K562 (cell line): ENCODE measurements around the gene GRHPR. TPM values are rescaled to one million over a fixed set of nuclear protein-coding genes. Genes with fewer than 3 reads are reported as not detected.

Source experiments
- ARID4B ChIP-seq: sonication (generic); formaldehyde crosslinking; IDR thresholded peaks from 2 replicates; pipeline ENCODE4 v1.8.0; 2022; ENCODE audit warnings: mild to moderate bottlenecking, missing genetic modification reagents
- BCL6 ChIP-seq: fragments of 250-450 bp; sonication (Bioruptor Pico); IDR thresholded peaks from 2 replicates; pipeline ENCODE4 v1.4.0; 2020
- CEBPZ ChIP-seq: fragments of 150-350 bp; IDR thresholded peaks from 2 replicates; pipeline ENCODE4 v1.6.1; 2014; ENCODE audit warnings: low read depth, mild to moderate bottlenecking, low read length, borderline replicate concordance
- CHD1 ChIP-seq: fragments of 200-600 bp; sonication (generic); IDR thresholded peaks from one replicate; pipeline ENCODE4 v1.6.1; 2012; ENCODE audit warnings: mild to moderate bottlenecking, moderate library complexity, low read length, inconsistent platforms
- HEY1 ChIP-seq: fragments of 250-450 bp; sonication (Bioruptor Pico); IDR thresholded peaks from 2 replicates; pipeline ENCODE4 v1.5.0; 2020; ENCODE audit warnings: mild to moderate bottlenecking, moderate library complexity, borderline replicate concordance
- MEIS2 ChIP-seq: fragments of 450-650 bp; IDR thresholded peaks from 2 replicates; pipeline ENCODE4 v1.6.1; 2014; ENCODE audit warnings: mild to moderate bottlenecking; ENCODE audit not compliant: partially characterized antibody
- RUNX1 ChIP-seq: sonication (generic); IDR thresholded peaks from 2 replicates; pipeline ENCODE4 v1.6.1; 2016; ENCODE audit warnings: antibody characterized with exemption, low read depth
- SMARCA4 ChIP-seq: fragments of 450-650 bp; IDR thresholded peaks from 2 replicates; pipeline ENCODE4 v1.6.1; 2016
- SRSF9 ChIP-seq: fragments of 200-400 bp; formaldehyde crosslinking; IDR thresholded peaks from 2 replicates; pipeline ENCODE4 v1.6.1; 2017; ENCODE audit warnings: low read depth, low read length, borderline replicate concordance
- TAF9B ChIP-seq: fragments of 450-650 bp; IDR thresholded peaks from 2 replicates; pipeline ENCODE4 v1.6.1; 2018; ENCODE audit warnings: mild to moderate bottlenecking; ENCODE audit not compliant: partially characterized antibody
- ZBTB33 ChIP-seq: sonication (generic); formaldehyde crosslinking; IDR thresholded peaks from 2 replicates; pipeline ENCODE4 v1.8.1; 2023; ENCODE audit warnings: mild to moderate bottlenecking, missing genetic modification reagents
- ZNF212 ChIP-seq: fragments of 450-650 bp; formaldehyde crosslinking; IDR thresholded peaks from 2 replicates; pipeline ENCODE4 v1.4.0; 2020; ENCODE audit warnings: mild to moderate bottlenecking
- ZNF274 ChIP-seq: IDR thresholded peaks from 2 replicates; pipeline ENCODE4 v1.6.1; 2011; ENCODE audit warnings: low read depth, mild to moderate bottlenecking, low read length, moderate library complexity, borderline replicate concordance
- ZNF280A ChIP-seq: fragments of 450-650 bp; IDR thresholded peaks from 2 replicates; pipeline ENCODE4 v1.6.1; 2018; ENCODE audit warnings: mild to moderate bottlenecking, low read depth; ENCODE audit not compliant: partially characterized antibody
- ZNF511 ChIP-seq: sonication (generic); formaldehyde crosslinking; IDR thresholded peaks from 2 replicates; pipeline ENCODE4 v1.8.0; 2022; ENCODE audit warnings: mild to moderate bottlenecking, missing genetic modification reagents
- polyA plus RNA-seq, 8 experiments: library from polyadenylated mRNA; depleted of rRNA in 4 of 8; stranded (reverse) in 5 of 8; unstranded in 3 of 8; fragments of >200 nt; fragmentation: Nextera tagmentation in 2 of 8; fragmentation: Illumina TruSeq in 1 of 8; extraction: Ambion mirVana in 2 of 8; extraction: Trizol in 1 of 8; gene quantifications; 2 replicates each; pipeline versions ENCODE4 v1.2.1 to v1.2.3, GENCODE V29; 2011 to 2014; ENCODE audit warnings: inconsistent platforms in 1 of 8, missing spikeins in 1 of 8
- total RNA-seq, 7 experiments: library from RNA; depleted of rRNA in 6 of 7; stranded (reverse); fragments of >200 nt in 6 of 7; fragmentation: Illumina TruSeq in 2 of 7; extraction: Trizol in 2 of 7; gene quantifications; 2 replicates each; pipeline versions ENCODE4 v1.2.1 to v1.2.3, GENCODE V29; 2011 to 2021; ENCODE audit warnings: low replicate concordance in 1 of 7

The GRHPR gene
- total and polyA plus RNA-seq, 9 of the 15 experiments (the other 6 are each of a cell fraction or from before 2014, with no cell fraction given) = 38.9 to 144 (median 120) TPM

GRCh38 chr9:37466037-37466709 is 43.7 kb downstream of the GRHPR start (continued):
- TF ChIP-seq ZNF511 (CRISPR knock-in tag) = no peak
- TF ChIP-seq SRSF9 = no peak
- TF ChIP-seq CHD1 = peak; percentile 63
- TF ChIP-seq SMARCA4 = no peak
- no peak for TF ChIP-seq RUNX1
- TF ChIP-seq CEBPZ = no peak
- TF ChIP-seq TAF9B = no peak
- no peak for TF ChIP-seq ZNF280A
- no peak for TF ChIP-seq HEY1 (CRISPR knock-in tag)
- TF ChIP-seq MEIS2 = no peak
- no peak for TF ChIP-seq BCL6 (CRISPR knock-in tag)
- TF ChIP-seq ZBTB33 (CRISPR knock-in tag) = no peak; the same call in 1 of the 2 replicates
- TF ChIP-seq ZNF274 = no peak
- no peak for TF ChIP-seq ZNF212
- no peak; the same call in none of the 2 replicates for TF ChIP-seq ARID4B (CRISPR knock-in tag)
